Sigmoid colon (tissue), 7 donors: Measurements from ENCODE around the gene NRP1. TPM values are rescaled to one million over a fixed set of nuclear protein-coding genes. Genes with fewer than 3 reads are reported as not detected.

Experiments used
- DNase-seq: peaks from one replicate; pipeline ENCODE4 v3.0.0-alpha.2; 2019
- H3K27ac ChIP-seq, 4 donors: fragments of 200-600 bp; sonication (generic); one replicate each; pipeline ENCODE4 v1.5.1; 2016 to 2019; ENCODE audit warnings: mild to moderate bottlenecking in 1 of 4
- H3K27me3 ChIP-seq, 3 donors: fragments of 200-600 bp; sonication (generic); one replicate each; pipeline ENCODE4 v1.5.1; 2019; ENCODE audit warnings: mild to moderate bottlenecking in 1 of 3
- H3K36me3 ChIP-seq, 4 donors: fragments of 200-600 bp; sonication (generic); one replicate each; pipeline ENCODE4 v1.5.1; 2016 to 2019
- H3K4me1 ChIP-seq, 4 donors: fragments of 200-600 bp; sonication (generic); one replicate each; pipeline ENCODE4 v1.5.1; 2017 to 2019
- H3K4me3 ChIP-seq, 4 donors: fragments of 200-600 bp; sonication (generic); one replicate each; pipeline ENCODE4 v1.5.1; 2017 to 2019; ENCODE audit warnings: mild to moderate bottlenecking in 2 of 4, moderate library complexity in 1 of 4
- H3K9me3 ChIP-seq, 4 donors: fragments of 200-600 bp in 3 of 4; sonication (generic) in 3 of 4; one replicate each; pipeline versions ENCODE4 v1.5.1 to v1.6.1; 2013 to 2019
- EP300 ChIP-seq, 4 donors: sonication (generic); formaldehyde crosslinking; IDR thresholded peaks; one replicate each; pipeline ENCODE4 v1.6.1; 2017; ENCODE audit warnings: antibody characterized with exemption in 4 of 4
- POLR2A ChIP-seq, 2 donors: fragments of 450-650 bp; IDR thresholded peaks; one replicate each; pipeline ENCODE4 v1.6.1; 2016; ENCODE audit warnings: antibody characterized with exemption in 2 of 2, mild to moderate bottlenecking in 2 of 2, moderate library complexity in 2 of 2
- POLR2AphosphoS5 ChIP-seq, 4 donors: sonication (generic); formaldehyde crosslinking; IDR thresholded peaks; one replicate each; pipeline ENCODE4 v1.6.1; 2017; ENCODE audit warnings: antibody characterized with exemption in 4 of 4
- WGBS, 2 donors: extraction: QIAGEN DNeasy Blood & Tissue Kit; methylation state at CpG; one replicate each; pipeline ENCODE4 v1.1.7; 2013; 5-methylcytosine and 5-hydroxymethylcytosine counted together
- intact Hi-C: fragments of 100-400 bp; cut with DNase I; formaldehyde crosslinking; loops from one replicate; pipeline ENCODE4 v1.15.1; 2023
- polyA plus RNA-seq, 3 donors: library from polyadenylated mRNA; stranded (reverse); fragments of 200-250 nt; gene quantifications; one replicate each; pipeline ENCODE4 v1.2.3, GENCODE V29; 2013
- total RNA-seq, 4 donors: library from RNA; depleted of rRNA; stranded (reverse); fragments of >200 nt; gene quantifications; one replicate each; pipeline ENCODE4 v1.1.0, GENCODE V29; 2016
- TF ChIP-seq, protein P1 (sequence below), 4 experiments: fragments of 450-650 bp in 3 of 4; fragments of 200-600 bp in 1 of 4; IDR thresholded peaks; one replicate each; pipeline ENCODE4 v1.5.1; 2016 to 2019; ENCODE audit warnings: antibody characterized with exemption in 4 of 4, mild to moderate bottlenecking in 3 of 4, moderate library complexity in 2 of 4
- donor health status: healthy with polysubstance abuse.
- donor health status: Bipolar disorder and iron deficiency.
- donor health status: healthy.

NRP1 gene
- total and polyA plus RNA-seq, 7 donors: 3.6 to 52.4 (median 44.1) TPM

DNA sequence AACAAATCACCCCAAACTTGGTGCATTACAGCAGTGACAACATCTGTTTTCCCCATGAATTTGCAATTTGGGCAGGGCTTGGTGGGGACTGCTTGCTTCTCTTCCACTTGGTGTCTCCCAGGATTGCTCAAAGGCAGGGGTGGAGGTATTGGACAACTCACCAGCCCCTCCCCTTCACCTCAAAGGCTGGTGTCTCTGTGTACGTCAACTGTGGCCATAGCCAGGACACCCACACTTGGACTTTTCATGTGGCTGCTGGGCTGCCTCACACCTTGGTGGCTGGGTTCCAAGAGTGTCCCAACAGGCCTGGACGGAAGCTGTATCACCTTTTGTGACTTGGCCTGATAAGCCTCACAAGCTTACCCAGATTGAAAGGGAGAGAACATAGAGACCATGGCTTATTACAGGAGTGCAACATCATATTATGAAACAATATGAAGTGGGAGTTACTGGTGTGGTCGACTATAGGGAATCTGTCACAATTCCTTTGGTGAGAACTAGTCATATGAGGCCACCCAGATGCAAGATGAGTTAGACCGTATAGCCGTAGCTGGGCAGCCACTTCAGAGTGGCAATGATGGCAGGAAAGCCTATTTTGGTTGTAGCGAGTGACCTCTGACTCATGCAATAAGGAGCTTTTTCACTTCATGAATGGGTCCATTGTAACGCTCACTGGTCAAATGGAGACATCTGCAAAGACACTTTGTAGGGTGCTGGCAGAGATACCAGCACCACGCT, 188.8 kb downstream of the NRP1 start:
- H3K4me1 ChIP-seq: no peaks in the 10 kb centered on the region
- TF ChIP-seq, protein P1, sequence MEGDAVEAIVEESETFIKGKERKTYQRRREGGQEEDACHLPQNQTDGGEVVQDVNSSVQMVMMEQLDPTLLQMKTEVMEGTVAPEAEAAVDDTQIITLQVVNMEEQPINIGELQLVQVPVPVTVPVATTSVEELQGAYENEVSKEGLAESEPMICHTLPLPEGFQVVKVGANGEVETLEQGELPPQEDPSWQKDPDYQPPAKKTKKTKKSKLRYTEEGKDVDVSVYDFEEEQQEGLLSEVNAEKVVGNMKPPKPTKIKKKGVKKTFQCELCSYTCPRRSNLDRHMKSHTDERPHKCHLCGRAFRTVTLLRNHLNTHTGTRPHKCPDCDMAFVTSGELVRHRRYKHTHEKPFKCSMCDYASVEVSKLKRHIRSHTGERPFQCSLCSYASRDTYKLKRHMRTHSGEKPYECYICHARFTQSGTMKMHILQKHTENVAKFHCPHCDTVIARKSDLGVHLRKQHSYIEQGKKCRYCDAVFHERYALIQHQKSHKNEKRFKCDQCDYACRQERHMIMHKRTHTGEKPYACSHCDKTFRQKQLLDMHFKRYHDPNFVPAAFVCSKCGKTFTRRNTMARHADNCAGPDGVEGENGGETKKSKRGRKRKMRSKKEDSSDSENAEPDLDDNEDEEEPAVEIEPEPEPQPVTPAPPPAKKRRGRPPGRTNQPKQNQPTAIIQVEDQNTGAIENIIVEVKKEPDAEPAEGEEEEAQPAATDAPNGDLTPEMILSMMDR (IDR thresholded peaks at IDR 0.05): no peak
- TF ChIP-seq POLR2A (IDR thresholded peaks at IDR 0.05): no peak
- no peak for TF ChIP-seq EP300 (IDR thresholded peaks at IDR 0.05)
- TF ChIP-seq POLR2AphosphoS5 (IDR thresholded peaks at IDR 0.05): no peak
- H3K27me3 ChIP-seq: no peaks in the 10 kb centered on the region
- H3K27ac ChIP-seq: no peak overlapping the region
- peaks cover 0 to 7% (median 0%) of the 10 kb centered on the region in 4 donors for H3K9me3 ChIP-seq
- H3K4me3 ChIP-seq: no peak overlapping the region
- no peak for DNase-seq
- 80 to 90% methylated on average over 8 of the region's 8 CpGs for WGBS, 2 donors
- H3K36me3 ChIP-seq: no peaks in the 10 kb centered on the region
- intact Hi-C loops: no loop called here

DNA sequence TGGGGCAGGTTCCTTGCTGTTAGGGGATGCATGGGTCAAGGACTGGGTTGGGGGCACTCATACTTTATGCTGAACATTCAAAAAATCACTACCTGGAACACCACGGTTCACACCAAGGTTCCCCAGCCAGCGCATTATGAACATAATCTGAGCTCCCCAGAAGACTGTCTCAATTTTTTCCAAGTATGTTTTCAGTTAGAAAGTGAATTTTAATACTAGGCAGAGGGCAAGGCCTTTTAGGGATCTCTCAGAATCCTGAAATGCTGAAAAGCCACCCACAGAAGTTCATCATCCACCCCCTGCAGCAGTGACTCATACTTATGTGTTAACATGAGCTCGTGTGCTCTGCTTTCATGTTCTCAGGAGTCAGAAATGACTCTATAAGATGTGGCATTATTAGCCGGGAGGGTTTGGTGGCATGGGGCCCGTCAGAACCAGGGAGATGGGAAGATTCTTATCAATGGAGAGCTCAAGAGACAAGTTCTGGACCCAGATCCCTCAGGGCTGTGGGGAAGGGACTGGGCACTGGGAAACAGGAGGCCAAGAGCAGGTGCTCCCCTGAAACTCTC, 191.2 kb downstream of the NRP1 start:
- Histone ChIP-seq H3K9me3 (peaks cover 0 to 4% (median 0%) of the 10 kb centered on the region in 4 donors), H3K27me3 (no peaks in the 10 kb centered on the region), H3K36me3 (no peaks in the 10 kb centered on the region), H3K27ac (no peak overlapping the region), H3K4me1 (no peaks in the 10 kb centered on the region), H3K4me3 (no peak overlapping the region)
- 74 to 76% methylated on average over 5 of the region's 5 CpGs for WGBS, 2 donors
- TF ChIP-seq POLR2A (IDR thresholded peaks at IDR 0.05) (no peak), POLR2AphosphoS5 (IDR thresholded peaks at IDR 0.05) (no peak), EP300 (IDR thresholded peaks at IDR 0.05) (no peak)
- TF ChIP-seq, protein P1 (IDR thresholded peaks at IDR 0.05): no peak
- DNase-seq: peak; percentile 15
- intact Hi-C loops: no loop called here

DNA sequence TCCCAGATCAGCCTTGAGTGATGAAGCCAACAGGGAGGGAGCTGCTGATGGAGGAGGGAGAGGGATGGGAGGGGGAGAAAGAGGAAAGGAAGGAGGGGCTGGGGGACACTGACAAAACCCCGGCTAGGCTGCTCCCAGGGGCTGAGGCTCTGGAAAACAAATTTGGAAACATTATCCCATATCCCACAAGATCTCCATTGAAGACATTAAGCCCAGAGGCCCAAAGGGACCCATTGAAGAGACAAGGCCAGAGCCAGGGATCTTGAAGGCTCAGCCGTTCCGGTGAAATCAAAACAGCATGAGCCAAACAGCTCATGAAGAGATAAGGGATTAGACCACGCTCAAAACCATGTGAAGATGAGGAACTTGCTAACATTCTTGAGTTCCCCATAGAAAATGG, 192.2 kb downstream of the NRP1 start:
- H3K4me1 ChIP-seq: no peaks in the 10 kb centered on the region
- H3K27ac ChIP-seq: no peak overlapping the region
- TF ChIP-seq, protein P1 (IDR thresholded peaks at IDR 0.05): no peak
- TF ChIP-seq POLR2AphosphoS5 (IDR thresholded peaks at IDR 0.05): no peak
- no peak for TF ChIP-seq EP300 (IDR thresholded peaks at IDR 0.05)
- no peak for TF ChIP-seq POLR2A (IDR thresholded peaks at IDR 0.05)
- intact Hi-C loops: no loop called here
- no peaks in the 10 kb centered on the region for H3K27me3 ChIP-seq
- no peak overlapping the region for H3K4me3 ChIP-seq
- 68 to 83% methylated on average over 4 of the region's 4 CpGs for WGBS, 2 donors
- no peaks in the 10 kb centered on the region for H3K36me3 ChIP-seq
- H3K9me3 ChIP-seq: no peaks in the 10 kb centered on the region
- no peak for DNase-seq

DNA sequence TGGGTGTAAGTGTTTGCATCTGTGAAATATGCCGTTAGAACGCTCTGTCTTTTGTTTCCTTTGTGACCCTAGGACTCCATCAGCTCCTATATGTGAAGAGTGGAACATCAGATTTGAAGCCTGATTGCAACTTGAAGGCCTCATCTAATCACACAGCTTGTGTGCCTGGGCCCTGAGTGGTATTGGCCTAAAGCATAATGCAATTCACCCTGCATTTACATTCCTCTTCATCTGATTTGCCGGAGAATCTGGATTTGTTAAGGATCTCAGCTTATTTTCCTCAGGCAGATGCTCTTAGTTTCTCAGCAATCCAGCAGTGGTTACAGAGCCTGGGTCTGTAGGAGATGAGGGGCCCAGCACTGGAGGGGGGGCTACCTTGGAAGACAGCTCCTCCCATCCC, 193.2 kb downstream of the NRP1 start:
- Histone ChIP-seq H3K27ac (no peak overlapping the region), H3K9me3 (no peaks in the 10 kb centered on the region), H3K27me3 (no peaks in the 10 kb centered on the region), H3K4me3 (no peak overlapping the region), H3K36me3 (no peaks in the 10 kb centered on the region), H3K4me1 (peaks cover 0 to 4% (median 2%) of the 10 kb centered on the region in 4 donors)
- DNase-seq: no peak
- intact Hi-C loops: no loop called here
- 96 to 97% methylated on average over 3 of the region's 3 CpGs for WGBS, 2 donors
- TF ChIP-seq EP300 (IDR thresholded peaks at IDR 0.05) (no peak), POLR2A (IDR thresholded peaks at IDR 0.05) (no peak), POLR2AphosphoS5 (IDR thresholded peaks at IDR 0.05) (no peak)
- TF ChIP-seq, protein P1 (IDR thresholded peaks at IDR 0.05): no peak
